ENCODE results near the gene BMP8A.
"Not testable (repeated sequence)": the region's sequence is repeated elsewhere in the genome, so short reads cannot be mapped to it uniquely, and the experiment has no call there.

BMP8A gene

DNA sequence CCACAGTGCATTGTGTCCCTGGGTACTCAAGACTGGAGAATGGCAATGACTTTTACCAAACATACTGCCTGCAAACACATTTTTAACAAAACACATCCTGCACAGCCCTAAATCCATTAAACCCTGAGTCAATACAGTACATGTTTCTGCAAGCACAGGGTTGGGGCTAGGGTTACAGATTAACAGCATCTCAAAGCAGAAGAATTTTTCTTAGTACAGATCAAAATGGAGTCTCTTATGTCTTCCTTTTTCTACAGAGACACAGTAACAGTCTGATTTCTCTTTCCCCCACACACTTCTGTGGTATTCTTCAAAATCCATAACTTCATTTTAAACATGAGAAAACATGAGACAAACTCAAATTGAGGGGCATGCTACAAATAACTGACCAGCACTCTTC lies 13.9 kb downstream of the BMP8A start:
- no peak for DNase-seq (ENCODE audit: low read depth in 3 of 3)

DNA sequence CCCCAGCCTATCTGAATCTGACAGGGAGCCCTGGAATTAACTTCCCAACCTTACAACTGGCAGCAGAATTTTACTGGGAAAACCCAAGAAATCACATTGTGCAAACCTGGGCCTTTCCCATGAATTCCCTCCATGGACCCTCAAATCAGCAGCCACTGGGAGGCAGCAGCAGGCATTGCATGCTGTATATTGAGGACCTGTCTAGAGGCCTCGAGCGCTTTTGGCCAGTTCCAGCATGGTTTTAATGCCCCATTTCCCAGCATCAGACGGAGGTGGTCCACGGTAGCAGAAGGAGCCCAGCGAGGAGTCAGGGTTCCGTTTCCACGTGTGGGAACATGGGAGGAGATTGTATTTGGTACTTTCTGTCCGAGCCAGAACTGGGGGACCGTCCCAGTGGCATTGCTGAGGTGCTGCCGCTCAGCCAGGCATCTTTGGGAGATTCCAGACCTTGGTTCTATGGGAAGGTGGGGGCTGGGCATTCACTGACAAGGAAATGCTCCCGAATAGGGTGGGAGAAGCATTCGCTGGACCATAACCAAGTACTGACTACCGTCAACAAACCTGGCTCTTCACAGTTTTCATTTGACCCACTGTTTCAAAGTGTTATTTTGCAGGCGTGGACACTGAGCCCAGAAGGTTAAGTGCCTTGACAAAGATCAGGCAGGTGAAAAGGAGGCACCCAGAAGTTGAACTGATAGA lies 15.9 kb downstream of the BMP8A start:
- no peak for DNase-seq (ENCODE audit: low read depth in 3 of 3)

DNA sequence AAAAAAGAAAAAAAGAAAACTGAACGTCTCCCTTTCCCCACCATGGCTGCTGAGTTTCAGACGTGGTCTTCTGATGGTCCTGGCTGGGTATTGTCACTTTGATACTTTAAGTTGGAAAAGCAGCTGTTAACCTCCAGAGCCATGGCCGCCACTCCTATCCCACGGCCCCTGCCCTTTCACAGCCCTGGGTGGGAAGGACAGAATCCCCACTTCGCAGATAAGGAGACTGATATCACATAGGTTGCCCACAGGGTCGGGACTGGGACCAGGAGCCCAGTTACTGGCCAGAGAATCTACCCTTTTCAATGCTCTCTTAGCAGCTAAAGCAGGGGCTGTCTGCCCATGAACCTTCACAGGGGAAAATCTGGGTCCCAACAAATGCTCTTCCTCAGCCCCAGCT lies 16.8 kb downstream of the BMP8A start:
- no peak for DNase-seq (ENCODE audit: low read depth in 3 of 3)

DNA sequence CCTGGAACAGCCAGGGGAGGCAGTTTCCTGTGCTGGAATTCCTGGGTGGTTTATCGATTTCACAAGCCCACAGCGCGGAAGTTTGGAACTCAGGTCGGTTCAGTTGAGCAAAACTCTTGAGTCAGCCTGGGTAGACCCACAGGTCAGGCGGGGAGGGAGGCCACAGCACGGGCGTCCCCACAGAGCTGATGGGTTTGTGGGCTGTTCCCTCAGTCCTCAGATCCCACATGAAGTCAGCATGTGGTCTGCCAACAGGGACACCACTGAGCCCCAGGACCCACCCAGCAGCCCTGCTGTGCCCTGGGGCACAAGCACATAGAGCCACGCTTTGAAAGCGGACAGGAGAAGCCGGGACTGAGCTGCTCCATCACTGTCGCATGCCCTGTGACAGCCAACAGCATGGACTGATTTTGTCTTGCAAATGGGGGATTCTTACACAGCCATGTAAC lies 17.4 kb downstream of the BMP8A start:
- no peak for DNase-seq (ENCODE audit: low read depth in 3 of 3)

DNA sequence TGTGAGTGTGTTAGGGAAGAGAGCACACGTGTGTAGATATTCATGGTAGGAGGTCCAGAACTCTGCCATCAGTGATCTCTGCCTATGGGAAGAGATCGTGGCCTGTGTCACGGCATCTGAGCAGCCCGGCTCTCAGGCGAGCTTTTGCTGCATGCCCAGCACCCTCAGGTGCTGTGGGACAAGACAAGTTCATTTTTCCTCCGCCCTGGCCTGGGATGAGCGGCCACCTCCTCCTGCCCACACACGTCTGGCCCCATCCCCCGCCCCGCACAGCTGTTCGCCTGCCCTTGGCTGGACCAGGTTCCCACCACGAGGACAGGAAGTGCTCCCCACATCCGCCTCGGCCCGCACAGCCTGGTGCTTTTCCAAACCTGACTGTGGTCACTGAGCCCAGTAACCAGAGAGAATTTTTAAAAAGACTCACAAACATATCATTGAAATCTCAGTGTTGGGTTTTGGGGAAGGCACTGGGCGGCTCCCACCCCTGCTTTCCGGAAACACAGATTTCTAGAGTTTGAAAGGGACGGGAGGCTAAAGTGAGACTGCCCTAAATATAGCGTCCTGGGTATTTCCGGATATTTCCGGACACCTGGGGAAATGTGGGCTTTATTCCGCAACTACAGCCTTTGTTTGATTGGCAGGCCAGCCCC lies 18.0 kb downstream of the BMP8A start:
- no peak for DNase-seq (ENCODE audit: low read depth in 3 of 3)

DNA sequence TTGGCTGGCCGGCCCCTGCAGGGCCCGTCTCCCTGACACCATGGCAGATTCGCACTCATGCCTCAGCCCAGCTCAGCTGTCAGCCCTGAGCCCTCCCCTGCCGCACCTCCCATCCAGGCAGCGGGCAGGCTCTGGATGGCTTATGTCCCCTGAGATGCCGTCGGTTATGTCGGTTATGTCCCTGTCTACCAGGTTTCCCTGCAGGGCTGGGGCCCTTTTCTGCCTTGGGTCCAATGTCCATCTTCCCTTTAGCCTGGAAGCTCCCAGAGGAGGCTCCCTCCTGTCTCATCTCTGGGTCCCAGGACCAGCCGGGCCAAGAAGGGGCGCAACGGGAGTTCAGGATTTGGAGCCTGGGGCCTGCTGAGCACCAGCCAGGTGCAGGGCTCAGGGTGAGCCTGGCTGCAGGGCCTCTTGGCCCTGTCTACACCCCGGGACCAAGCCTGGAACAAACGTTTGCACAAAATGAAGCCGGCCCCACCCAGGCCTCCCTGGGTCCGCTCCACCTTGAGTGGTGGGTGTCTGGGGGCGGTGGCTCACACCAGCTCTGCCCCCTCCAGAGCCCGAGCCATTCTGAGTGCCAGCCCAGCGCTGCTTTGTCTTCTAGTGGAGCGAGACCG lies 19.2 kb downstream of the BMP8A start:
- not testable (repeated sequence) for DNase-seq (ENCODE audit: low read depth in 3 of 3)

DNA sequence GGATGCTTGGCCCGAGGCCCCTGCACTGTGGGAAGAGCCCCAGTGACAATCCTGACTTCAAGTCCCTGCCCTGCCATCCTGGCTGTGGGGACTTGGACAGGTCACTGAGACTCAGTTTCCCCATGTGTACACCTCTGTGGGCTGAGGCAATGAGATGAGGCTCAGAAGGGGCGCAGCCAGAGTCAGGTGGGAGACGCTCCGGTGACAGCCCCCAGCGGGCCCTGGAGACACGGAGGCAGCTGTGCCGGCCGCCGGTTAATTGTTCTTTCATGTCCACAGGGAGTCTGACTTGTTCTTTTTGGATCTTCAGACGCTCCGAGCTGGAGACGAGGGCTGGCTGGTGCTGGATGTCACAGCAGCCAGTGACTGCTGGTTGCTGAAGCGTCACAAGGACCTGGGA lies 20.0 kb downstream of the BMP8A start:
- not testable (repeated sequence) for DNase-seq (ENCODE audit: low read depth in 3 of 3)

DNA sequence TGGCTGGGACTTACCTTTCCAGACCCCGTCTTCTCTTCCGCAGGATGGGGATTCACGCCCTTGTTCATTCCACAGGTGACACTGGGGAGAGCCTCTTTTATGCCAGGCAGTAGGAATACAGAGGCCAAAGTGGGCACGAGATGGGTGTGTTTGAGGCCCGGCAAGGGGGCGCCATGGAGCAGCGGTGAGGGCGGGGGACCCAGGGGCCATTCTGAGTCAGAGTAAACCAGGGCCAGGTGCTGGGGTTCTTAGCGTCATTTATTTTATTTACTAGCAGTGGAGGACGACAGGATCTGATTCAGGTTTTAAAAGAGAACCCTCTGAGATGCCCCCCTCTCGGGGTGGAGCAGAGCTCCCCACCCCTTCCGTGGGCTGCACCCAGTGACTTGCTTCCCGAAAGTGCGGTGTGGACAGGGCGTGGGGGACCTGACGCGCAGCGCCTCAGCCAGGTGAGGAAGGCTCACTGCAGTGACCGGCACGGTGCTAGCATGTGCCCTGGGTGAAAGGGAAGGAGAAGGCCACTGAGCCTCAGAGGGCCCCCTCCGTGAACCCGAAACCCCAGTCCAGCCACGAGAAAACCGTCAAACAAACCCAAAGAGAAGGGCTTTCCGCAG lies 20.9 kb downstream of the BMP8A start:
- not testable (repeated sequence) for DNase-seq (ENCODE audit: low read depth in 3 of 3)

DNA sequence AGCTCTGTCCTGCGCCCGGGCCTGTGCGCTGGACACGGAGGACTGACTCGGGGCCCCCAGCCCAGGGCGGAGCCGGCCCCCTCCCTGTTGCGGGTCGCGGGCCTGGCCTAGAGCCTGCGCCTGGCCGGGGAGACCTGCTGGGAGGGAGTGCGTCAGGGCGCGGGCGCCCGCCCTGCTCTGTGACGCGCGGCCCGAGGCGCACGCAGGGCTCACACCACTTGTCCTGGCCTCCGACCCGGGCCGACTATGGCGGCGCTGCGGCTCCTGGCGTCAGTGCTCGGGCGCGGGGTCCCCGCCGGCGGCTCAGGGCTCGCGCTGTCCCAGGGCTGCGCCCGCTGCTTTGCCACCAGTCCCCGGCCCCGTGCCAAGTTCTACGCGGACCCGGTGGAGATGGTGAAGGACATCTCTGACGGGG lies 23.3 kb downstream of the BMP8A start:
- not testable (repeated sequence) for DNase-seq (ENCODE audit: low read depth in 3 of 3)

DNA sequence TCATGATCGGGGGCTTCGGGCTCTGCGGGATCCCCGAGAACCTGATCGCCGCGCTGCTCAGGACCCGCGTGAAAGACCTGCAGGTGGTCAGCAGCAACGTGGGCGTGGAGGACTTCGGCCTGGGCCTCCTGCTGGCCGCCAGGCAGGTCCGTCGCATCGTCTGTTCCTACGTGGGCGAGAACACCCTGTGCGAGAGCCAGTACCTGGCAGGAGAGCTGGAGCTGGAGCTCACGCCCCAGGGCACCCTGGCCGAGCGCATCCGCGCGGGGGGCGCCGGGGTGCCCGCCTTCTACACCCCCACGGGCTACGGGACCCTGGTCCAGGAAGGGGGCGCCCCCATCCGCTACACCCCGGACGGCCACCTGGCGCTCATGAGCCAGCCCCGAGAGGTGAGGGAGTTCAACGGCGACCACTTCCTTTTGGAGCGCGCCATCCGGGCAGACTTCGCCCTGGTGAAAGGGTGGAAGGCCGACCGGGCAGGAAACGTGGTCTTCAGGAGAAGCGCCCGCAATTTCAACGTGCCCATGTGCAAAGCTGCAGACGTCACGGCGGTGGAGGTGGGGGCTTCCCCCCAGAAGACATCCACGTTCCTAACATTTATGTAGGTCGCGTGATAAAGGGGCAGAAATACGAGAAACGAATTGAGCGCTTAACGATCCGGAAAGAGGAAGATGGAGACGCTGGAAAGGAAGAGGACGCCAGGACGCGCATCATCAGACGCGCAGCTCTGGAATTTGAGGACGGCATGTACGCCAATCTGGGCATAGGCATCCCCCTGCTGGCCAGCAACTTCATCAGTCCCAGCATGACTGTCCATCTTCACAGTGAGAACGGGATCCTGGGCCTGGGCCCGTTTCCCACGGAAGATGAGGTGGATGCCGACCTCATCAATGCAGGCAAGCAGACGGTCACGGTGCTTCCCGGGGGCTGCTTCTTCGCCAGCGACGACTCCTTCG lies 24.0 kb downstream of the BMP8A start:
- not testable (repeated sequence) for DNase-seq (ENCODE audit: low read depth in 3 of 3)

DNA sequence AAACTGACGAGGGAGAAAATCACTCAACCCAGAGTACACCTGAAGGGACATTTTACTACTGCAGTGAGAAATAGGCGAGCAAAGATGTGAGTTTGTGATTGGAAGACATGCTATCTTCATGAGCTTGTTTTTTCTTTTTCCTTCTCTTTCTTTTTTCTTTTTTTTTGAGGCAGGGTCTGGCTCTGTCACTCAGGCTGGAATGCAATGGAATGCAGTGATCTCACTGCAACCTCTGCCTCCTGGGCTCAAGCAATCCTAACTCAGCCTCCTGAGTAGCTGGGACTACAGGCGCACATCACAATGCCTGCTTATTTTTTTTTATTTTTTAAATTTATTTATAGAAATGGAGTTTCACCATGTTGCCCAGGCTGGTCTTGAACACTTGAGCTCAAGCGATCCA lies 25.4 kb downstream of the BMP8A start:
- DNase-seq (ENCODE audit: low read depth in 3 of 3), result not testable (repeated sequence)

DNA sequence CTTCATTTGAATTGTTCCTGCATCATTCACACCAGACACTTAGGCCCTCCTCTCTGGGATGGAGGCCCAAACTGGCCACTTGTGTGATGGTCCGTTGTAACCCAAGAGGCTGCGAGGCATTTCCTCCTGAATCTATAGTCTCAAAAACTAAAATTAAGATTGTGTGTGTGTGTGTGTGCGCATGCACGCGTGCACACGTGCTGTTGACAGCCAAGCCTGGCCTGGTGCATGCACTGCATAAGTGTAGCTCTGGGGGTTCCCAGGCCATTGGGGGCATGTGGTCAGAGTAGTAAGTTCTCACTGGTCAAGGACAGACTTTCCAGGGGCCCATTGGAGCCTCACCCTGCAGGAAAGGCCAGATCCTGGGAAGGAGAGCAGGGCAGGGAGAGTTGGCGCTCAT lies 26.5 kb downstream of the BMP8A start:
- DNase-seq (ENCODE audit: low read depth in 3 of 3), result not testable (repeated sequence)

DNA sequence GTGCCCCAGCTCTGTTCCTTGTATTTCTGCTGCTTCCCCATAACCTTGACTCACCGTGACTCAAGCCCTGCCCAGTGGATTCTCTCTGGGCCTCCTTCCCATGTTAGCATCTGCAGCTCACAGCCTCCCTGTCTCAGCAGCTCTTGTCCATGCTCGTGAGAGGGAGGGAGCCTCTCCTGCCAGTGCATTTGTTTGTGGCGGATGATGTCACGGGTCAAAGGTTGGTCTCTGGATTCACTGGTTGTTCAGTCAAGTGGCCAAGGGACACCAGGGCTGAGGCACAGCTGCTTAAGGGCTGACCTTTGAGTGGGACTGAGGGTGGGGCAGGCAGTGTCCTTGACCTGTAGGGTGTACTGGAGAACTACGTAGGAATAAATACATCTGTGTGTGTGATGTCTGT lies 27.9 kb downstream of the BMP8A start:
- DNase-seq (ENCODE audit: low read depth in 3 of 3), result not testable (repeated sequence)

DNA sequence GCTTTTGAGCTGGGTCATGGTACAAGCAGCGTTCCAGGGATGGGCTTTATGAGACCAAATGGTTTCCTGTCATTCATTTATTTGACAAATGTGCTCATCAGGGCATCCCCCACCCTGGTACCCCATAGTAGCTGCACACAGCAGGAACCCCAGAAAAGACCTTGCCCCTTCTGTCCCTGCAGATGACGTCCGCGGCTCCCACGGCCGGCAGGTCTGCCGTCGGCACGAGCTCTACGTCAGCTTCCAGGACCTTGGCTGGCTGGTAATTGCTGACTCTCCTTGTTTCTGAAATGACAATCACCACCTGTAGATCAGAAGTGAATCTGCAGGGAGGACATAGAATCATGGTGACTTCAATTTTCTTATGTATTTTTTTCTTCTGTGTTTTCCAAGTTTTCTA lies 30.8 kb downstream of the BMP8A start:
- not testable (repeated sequence) for DNase-seq (ENCODE audit: low read depth in 3 of 3)

DNA sequence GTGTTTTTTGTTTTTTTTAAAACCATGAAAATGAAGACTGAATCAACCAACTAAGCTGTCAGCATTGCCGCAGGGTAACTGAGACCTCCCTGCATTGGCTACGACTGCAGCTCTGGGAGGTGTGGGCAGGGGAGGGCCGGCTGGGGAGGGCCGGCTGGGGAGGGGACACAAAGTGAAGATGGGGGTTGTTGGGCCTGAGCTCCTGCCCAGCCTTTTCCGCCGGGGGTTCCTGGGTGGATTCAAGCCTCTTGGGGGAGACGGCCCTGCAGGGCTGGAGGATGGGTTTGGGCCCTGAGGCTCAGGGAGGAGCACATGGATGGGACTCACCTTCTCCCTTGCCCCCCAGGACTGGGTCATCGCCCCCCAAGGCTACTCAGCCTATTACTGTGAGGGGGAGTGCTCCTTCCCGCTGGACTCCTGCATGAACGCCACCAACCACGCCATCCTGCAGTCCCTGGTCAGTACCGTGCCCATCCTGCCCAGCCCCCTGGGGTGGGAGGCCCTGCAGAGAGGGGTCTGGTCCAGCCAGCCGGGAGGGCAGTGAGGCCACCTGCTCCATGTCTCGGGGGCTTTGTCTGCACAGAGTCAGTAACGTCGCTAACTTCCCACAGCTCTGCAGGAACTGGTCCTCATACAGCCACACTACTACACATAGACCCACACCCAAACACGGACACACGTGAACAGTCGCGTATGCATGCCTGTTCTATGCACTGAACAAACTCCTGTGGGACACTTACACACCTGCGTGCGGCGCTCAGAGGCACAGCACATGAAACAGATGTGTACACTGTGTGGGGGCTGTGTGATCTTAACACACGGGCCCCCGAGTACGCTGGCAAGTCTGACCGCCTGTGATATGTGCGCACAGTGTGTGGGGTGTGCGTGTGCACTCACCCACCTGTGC lies 31.5 kb downstream of the BMP8A start:
- no peak for DNase-seq (ENCODE audit: low read depth in 3 of 3)

DNA sequence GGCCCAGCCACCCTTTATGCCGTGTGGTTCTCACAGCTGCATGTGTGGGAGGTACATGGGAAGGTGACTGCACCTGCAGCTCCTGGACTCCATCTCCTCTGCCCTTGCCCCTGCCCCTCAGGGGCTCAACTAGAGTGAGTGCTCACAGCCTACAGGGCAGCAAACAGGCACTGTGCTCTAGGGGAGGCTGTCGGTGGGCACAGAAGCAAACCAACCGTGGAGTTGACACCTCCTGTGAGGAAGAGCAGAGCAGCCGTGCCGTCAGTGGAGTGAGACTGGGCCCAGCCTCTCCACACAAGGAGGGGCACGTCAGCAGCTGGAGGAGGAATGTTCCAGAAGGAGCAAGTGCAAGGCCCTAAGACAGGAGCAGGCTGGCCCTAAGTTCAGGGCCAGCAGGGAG lies 32.7 kb downstream of the BMP8A start:
- no peak for DNase-seq (ENCODE audit: low read depth in 3 of 3)

DNA sequence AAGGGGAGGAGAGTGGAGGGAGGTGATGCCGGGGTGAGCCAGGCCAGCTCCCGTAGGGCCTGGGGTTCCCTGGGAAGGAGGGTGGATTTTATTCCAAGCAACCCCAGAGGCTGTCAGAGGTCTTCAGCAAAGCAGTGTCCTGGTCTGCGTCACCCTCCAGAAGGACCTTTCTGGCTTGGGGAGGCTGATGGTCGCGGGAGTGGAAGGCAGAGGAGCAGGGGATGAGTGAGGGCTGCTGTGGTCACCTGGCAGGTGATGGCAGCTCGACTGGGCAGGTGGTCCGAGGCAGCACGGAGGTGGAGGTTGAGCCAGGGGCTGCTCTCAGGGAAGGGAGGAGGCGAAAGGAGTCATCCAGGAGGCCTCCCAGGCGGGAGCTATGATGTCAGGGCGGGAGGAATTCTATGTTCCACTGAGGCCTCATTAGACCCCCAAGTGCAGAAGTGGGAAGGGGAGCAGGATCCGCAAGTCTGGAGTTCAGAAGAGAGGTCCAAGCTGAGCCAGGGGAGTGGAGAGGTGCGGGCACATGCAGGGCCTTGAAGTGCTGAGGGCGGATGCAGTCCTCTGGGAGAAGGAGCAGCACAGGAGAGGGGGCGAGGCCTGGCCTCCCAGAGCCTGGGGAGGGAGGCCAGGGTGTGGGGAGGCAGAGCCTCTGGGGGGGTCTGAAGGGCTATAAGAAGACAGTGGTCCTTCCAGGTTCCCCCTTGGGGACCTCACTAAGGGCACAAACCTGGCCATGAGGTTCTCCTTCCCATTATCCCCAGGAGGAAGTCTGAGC lies 33.3 kb downstream of the BMP8A start:
- DNase-seq (ENCODE audit: low read depth in 3 of 3), result no peak

DNA sequence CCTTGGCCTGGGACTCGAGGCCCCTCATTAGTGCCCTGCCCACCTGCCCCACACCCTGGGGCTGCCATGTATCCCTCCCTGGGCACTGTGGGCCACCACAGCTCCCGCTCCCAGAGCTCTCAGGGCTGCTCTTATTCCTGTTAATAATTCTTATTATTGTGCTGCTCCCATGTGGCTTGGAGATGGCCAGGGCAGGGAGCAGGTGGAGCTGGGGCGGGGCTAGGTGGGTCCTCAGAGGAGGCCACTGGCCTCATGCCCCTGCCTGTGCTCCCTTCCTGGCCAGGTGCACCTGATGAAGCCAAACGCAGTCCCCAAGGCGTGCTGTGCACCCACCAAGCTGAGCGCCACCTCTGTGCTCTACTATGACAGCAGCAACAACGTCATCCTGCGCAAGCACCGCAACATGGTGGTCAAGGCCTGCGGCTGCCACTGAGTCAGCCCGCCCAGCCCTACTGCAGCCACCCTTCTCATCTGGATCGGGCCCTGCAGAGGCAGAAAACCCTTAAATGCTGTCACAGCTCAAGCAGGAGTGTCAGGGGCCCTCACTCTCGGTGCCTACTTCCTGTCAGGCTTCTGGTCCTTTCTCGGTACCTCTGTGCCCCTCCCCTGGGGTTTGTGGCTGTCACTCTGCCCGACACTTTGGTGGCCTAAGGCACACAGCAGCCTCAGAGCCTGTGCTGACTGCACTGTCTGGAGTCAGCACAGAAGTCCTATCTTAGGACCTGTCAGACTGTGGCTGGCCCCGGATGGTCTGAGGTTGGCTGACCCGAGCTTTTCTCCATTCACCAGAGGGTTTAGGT lies 34.1 kb downstream of the BMP8A start:
- DNase-seq (ENCODE audit: low read depth in 3 of 3), result no peak
